HL-60 (cell line): ENCODE measurements around the gene DAAM1.

ENCODE experiments used
- CTCF ChIP-seq: IDR thresholded peaks from one replicate; pipeline ENCODE4 v1.5.1; 2011; ENCODE audit warnings: low read length, control low read depth, inconsistent platforms; ENCODE audit not compliant: insufficient read depth
- GABPA ChIP-seq: IDR thresholded peaks from 2 replicates; pipeline ENCODE4 v1.6.1; 2012; ENCODE audit warnings: low read depth
- POLR2AphosphoS5 ChIP-seq: IDR thresholded peaks from 2 replicates; pipeline ENCODE4 v1.6.1; 2012; ENCODE audit warnings: low read depth
- REST ChIP-seq: IDR thresholded peaks from 2 replicates; pipeline ENCODE4 v1.6.1; 2012; ENCODE audit warnings: low read depth; ENCODE audit not compliant: insufficient replicate concordance
- SPI1 ChIP-seq: IDR thresholded peaks from 2 replicates; pipeline ENCODE4 v1.6.1; 2012; ENCODE audit warnings: low read depth, mild to moderate bottlenecking, borderline replicate concordance

GRCh38 chr14:59347915-59348314, 159.4 kb downstream of the DAAM1 start:
- TF ChIP-seq CTCF (no peak), REST (no peak), SPI1 (no peak), POLR2AphosphoS5 (no peak), GABPA (no peak)
